Coronary artery (tissue), 2 donors: ENCODE results near the gene MYO5C.

ENCODE experiments used
- DNase-seq: peaks from one replicate; pipeline ENCODE4 v3.0.0-alpha.2; 2017; ENCODE audit warnings: low spot score
- H3K27ac ChIP-seq, 2 donors: fragments of 200-600 bp; sonication (generic); one replicate each; pipeline ENCODE4 v1.5.1; 2016 to 2019
- H3K4me3 ChIP-seq: fragments of 200-600 bp; sonication (generic); 2 replicates; pipeline ENCODE4 v1.5.1; 2016; ENCODE audit warnings: mild to moderate bottlenecking, moderate library complexity
- CTCF ChIP-seq: fragments of 200-600 bp; sonication (generic); IDR thresholded peaks from one replicate; pipeline ENCODE4 v1.5.1; 2019; ENCODE audit warnings: antibody characterized with exemption

MYO5C gene

GRCh38 chr15:52337198-52337853 is 41.7 kb upstream of the MYO5C start:
- Histone ChIP-seq H3K4me3 (no peak overlapping the region), H3K27ac (no peak overlapping the region)
- DNase-seq = no peak
- TF ChIP-seq CTCF = no peak

GRCh38 chr15:52336529-52336928 is 40.9 kb upstream of the MYO5C start:
- Histone ChIP-seq H3K27ac (no peak overlapping the region), H3K4me3 (no peak overlapping the region)
- DNase-seq = no peak
- TF ChIP-seq CTCF = no peak

GRCh38 chr15:52334491-52335160 is 39.0 kb upstream of the MYO5C start:
- no peak overlapping the region for H3K27ac ChIP-seq
- no peak for TF ChIP-seq CTCF
- no peak overlapping the region for H3K4me3 ChIP-seq
- no peak for DNase-seq

GRCh38 chr15:52331490-52332240 is 36.1 kb upstream of the MYO5C start:
- no peak for TF ChIP-seq CTCF
- Histone ChIP-seq H3K27ac (no peak overlapping the region), H3K4me3 (no peak overlapping the region)
- no peak for DNase-seq

- no peak for TF ChIP-seq CTCF
- no peak for DNase-seq
- Histone ChIP-seq H3K27ac (no peak overlapping the region), H3K4me3 (no peak overlapping the region)
Measured at GRCh38 chr15:52329987-52330386, 34.4 kb upstream of the MYO5C start.

GRCh38 chr15:52329150-52329549 is 33.5 kb upstream of the MYO5C start:
- H3K27ac ChIP-seq = no peak overlapping the region
- no peak for DNase-seq
- H3K4me3 ChIP-seq = no peak overlapping the region
- no peak for TF ChIP-seq CTCF
